Immature natural killer cell (primary cell): ENCODE measurements around the gene CD5L. TPM values are rescaled to one million over a fixed set of nuclear protein-coding genes. Genes with fewer than 3 reads are reported as not detected.

Experiments used
- DNase-seq, 3 donors: peaks; one replicate each; pipeline ENCODE4 v3.0.0; 2022; ENCODE audit warnings: mixed read lengths in 1 of 3
- H3K27ac Mint-ChIP-seq, 6 donors: one replicate each; pipeline ENCODE4 v1.8.0; 2020; ENCODE audit warnings: mixed read lengths in 6 of 6, mild to moderate bottlenecking in 5 of 6, inconsistent platforms in 4 of 6, moderate library complexity in 3 of 6
- H3K27me3 Mint-ChIP-seq, 3 donors: one replicate each; pipeline ENCODE4 v1.8.0; 2020 to 2021; ENCODE audit warnings: low read depth in 3 of 3, mild to moderate bottlenecking in 3 of 3, mixed read lengths in 3 of 3, moderate library complexity in 3 of 3, inconsistent platforms in 1 of 3
- H3K36me3 Mint-ChIP-seq, 3 donors: one replicate each; pipeline ENCODE4 v1.8.0; 2020; ENCODE audit warnings: mixed read lengths in 3 of 3, inconsistent platforms in 2 of 3, mild to moderate bottlenecking in 2 of 3
- H3K4me1 Mint-ChIP-seq, 2 donors: one replicate each; pipeline ENCODE4 v1.8.0; 2020; ENCODE audit warnings: inconsistent platforms in 2 of 2, mild to moderate bottlenecking in 2 of 2, mixed read lengths in 2 of 2, moderate library complexity in 1 of 2
- H3K4me3 Mint-ChIP-seq, 5 donors: one replicate each; pipeline ENCODE4 v1.8.0; 2020; ENCODE audit warnings: mild to moderate bottlenecking in 5 of 5, mixed read lengths in 5 of 5, inconsistent platforms in 3 of 5, moderate library complexity in 3 of 5
- H3K9me3 Mint-ChIP-seq, 6 donors: one replicate each; pipeline ENCODE4 v1.8.0; 2020; ENCODE audit warnings: mild to moderate bottlenecking in 6 of 6, mixed read lengths in 6 of 6, inconsistent platforms in 4 of 6, moderate library complexity in 3 of 6
- polyA plus RNA-seq, 3 donors: library from polyadenylated mRNA; unstranded; fragments of 300-500 nt; fragmentation: Illumina TruSeq; gene quantifications; one replicate each; pipeline ENCODE4 v1.2.3, GENCODE V29; 2021

The CD5L gene
- polyA plus RNA-seq, result not detected

- Mint-ChIP-seq H3K36me3 (no peaks in the 10 kb centered on the region), H3K4me3 (no peak within 1 kb of the TSS), H3K27ac (no peak within 1 kb of the TSS), H3K4me1 (no peaks in the 10 kb centered on the region), H3K27me3 (peaks cover 0 to 5% (median 2%) of the 10 kb centered on the region in 3 donors), H3K9me3 (no peaks in the 10 kb centered on the region)
- DNase-seq, result no peak
These were observed at the start of gene CD5L for GRCh38 chr1:157841708-157842107. Gene CD5L (minus strand): TSS chr1:157841808. CDS start chr1:157841701, 107 bp downstream.

- Mint-ChIP-seq H3K4me1 (no peaks in the 10 kb centered on the region), H3K9me3 (no peaks in the 10 kb centered on the region), H3K36me3 (no peaks in the 10 kb centered on the region), H3K27me3 (peaks cover 2 to 6% (median 5%) of the 10 kb centered on the region in 3 donors), H3K4me3 (no peak overlapping the region), H3K27ac (no peak overlapping the region)
- DNase-seq, result no peak
These were observed 41.0 kb upstream of the CD5L start for GRCh38 chr1:157882580-157882979.

GRCh38 chr1:157880621-157881020, 39.0 kb upstream of the CD5L start:
- Mint-ChIP-seq H3K4me3 (no peak overlapping the region), H3K4me1 (no peaks in the 10 kb centered on the region), H3K36me3 (no peaks in the 10 kb centered on the region), H3K9me3 (no peaks in the 10 kb centered on the region), H3K27ac (no peak overlapping the region), H3K27me3 (peaks cover 5 to 7% (median 6%) of the 10 kb centered on the region in 3 donors)
- DNase-seq, result no peak

- peaks cover 4 to 9% (median 6%) of the 10 kb centered on the region in 3 donors for H3K27me3 Mint-ChIP-seq
- H3K4me1 Mint-ChIP-seq, result no peaks in the 10 kb centered on the region
- H3K36me3 Mint-ChIP-seq, result no peaks in the 10 kb centered on the region
- H3K9me3 Mint-ChIP-seq, result no peaks in the 10 kb centered on the region
- DNase-seq, result no peak
- H3K4me3 Mint-ChIP-seq, result no peak overlapping the region
- H3K27ac Mint-ChIP-seq, result no peak overlapping the region
These were observed 36.5 kb upstream of the CD5L start for GRCh38 chr1:157878059-157878458.

GRCh38 chr1:157870490-157870889, 28.9 kb upstream of the CD5L start:
- DNase-seq, result no peak
- H3K36me3 Mint-ChIP-seq, result no peaks in the 10 kb centered on the region
- no peak overlapping the region for H3K27ac Mint-ChIP-seq
- no peak overlapping the region for H3K4me3 Mint-ChIP-seq
- H3K27me3 Mint-ChIP-seq, result peaks cover 0 to 6% (median under 1%) of the 10 kb centered on the region in 3 donors
- H3K9me3 Mint-ChIP-seq, result no peaks in the 10 kb centered on the region
- no peaks in the 10 kb centered on the region for H3K4me1 Mint-ChIP-seq

- Mint-ChIP-seq H3K4me1 (no peaks in the 10 kb centered on the region), H3K27me3 (peaks cover 0 to 3% (median 0%) of the 10 kb centered on the region in 3 donors), H3K9me3 (no peaks in the 10 kb centered on the region), H3K27ac (no peak overlapping the region), H3K36me3 (no peaks in the 10 kb centered on the region), H3K4me3 (no peak overlapping the region)
- DNase-seq, result no peak
These were observed 27.0 kb upstream of the CD5L start for GRCh38 chr1:157868654-157869053.

- H3K9me3 Mint-ChIP-seq, result no peaks in the 10 kb centered on the region
- H3K27me3 Mint-ChIP-seq, result peaks cover 0 to 3% (median 2%) of the 10 kb centered on the region in 3 donors
- H3K27ac Mint-ChIP-seq, result peak overlapping the region in 1 of 6 donors; percentile 25
- no peak overlapping the region for H3K4me3 Mint-ChIP-seq
- no peaks in the 10 kb centered on the region for H3K36me3 Mint-ChIP-seq
- DNase-seq, result no peak
- no peaks in the 10 kb centered on the region for H3K4me1 Mint-ChIP-seq
These were observed 20.8 kb upstream of the CD5L start for GRCh38 chr1:157862114-157863070.

- no peak overlapping the region for H3K27ac Mint-ChIP-seq
- no peak for DNase-seq
- H3K4me3 Mint-ChIP-seq, result no peak overlapping the region
- no peaks in the 10 kb centered on the region for H3K9me3 Mint-ChIP-seq
- H3K4me1 Mint-ChIP-seq, result no peaks in the 10 kb centered on the region
- peaks cover 0 to 4% (median 0%) of the 10 kb centered on the region in 3 donors for H3K27me3 Mint-ChIP-seq
- no peaks in the 10 kb centered on the region for H3K36me3 Mint-ChIP-seq
These were observed 14.9 kb upstream of the CD5L start for GRCh38 chr1:157856538-157856937.

GRCh38 chr1:157852476-157852875, 10.9 kb upstream of the CD5L start:
- Mint-ChIP-seq H3K36me3 (no peaks in the 10 kb centered on the region), H3K9me3 (no peaks in the 10 kb centered on the region), H3K4me3 (no peak overlapping the region), H3K27me3 (peaks cover 0 to 2% (median 0%) of the 10 kb centered on the region in 3 donors), H3K27ac (no peak overlapping the region), H3K4me1 (no peaks in the 10 kb centered on the region)
- DNase-seq, result no peak

GRCh38 chr1:157849229-157849875, 7.7 kb upstream of the CD5L start:
- H3K27me3 Mint-ChIP-seq, result peaks cover 0 to 2% (median 0%) of the 10 kb centered on the region in 3 donors
- no peak overlapping the region for H3K4me3 Mint-ChIP-seq
- peak overlapping the region in 3 of 6 donors; percentile 28 to 63 (median 29) for H3K27ac Mint-ChIP-seq
- no peaks in the 10 kb centered on the region for H3K9me3 Mint-ChIP-seq
- no peaks in the 10 kb centered on the region for H3K36me3 Mint-ChIP-seq
- no peak for DNase-seq
- no peaks in the 10 kb centered on the region for H3K4me1 Mint-ChIP-seq

GRCh38 chr1:157844089-157844830, 2.7 kb upstream of the CD5L start:
- peaks cover 0 to 5% (median 2%) of the 10 kb centered on the region in 3 donors for H3K27me3 Mint-ChIP-seq
- H3K36me3 Mint-ChIP-seq, result no peaks in the 10 kb centered on the region
- H3K4me1 Mint-ChIP-seq, result no peaks in the 10 kb centered on the region
- no peak for DNase-seq
- H3K9me3 Mint-ChIP-seq, result no peaks in the 10 kb centered on the region
- H3K4me3 Mint-ChIP-seq, result no peak overlapping the region
- no peak overlapping the region for H3K27ac Mint-ChIP-seq

GRCh38 chr1:157842939-157843338, 1.3 kb upstream of the CD5L start:
- DNase-seq, result no peak
- peaks cover 0 to 5% (median 2%) of the 10 kb centered on the region in 3 donors for H3K27me3 Mint-ChIP-seq
- no peak overlapping the region for H3K27ac Mint-ChIP-seq
- H3K4me1 Mint-ChIP-seq, result no peaks in the 10 kb centered on the region
- H3K36me3 Mint-ChIP-seq, result no peaks in the 10 kb centered on the region
- H3K4me3 Mint-ChIP-seq, result no peak overlapping the region
- no peaks in the 10 kb centered on the region for H3K9me3 Mint-ChIP-seq

GRCh38 chr1:157838966-157839365, 2.6 kb downstream of the CD5L start:
- Mint-ChIP-seq H3K27me3 (peaks cover 5% of the 10 kb centered on the region in 3 donors), H3K4me1 (no peaks in the 10 kb centered on the region), H3K27ac (no peak overlapping the region), H3K36me3 (no peaks in the 10 kb centered on the region), H3K4me3 (no peak overlapping the region), H3K9me3 (no peaks in the 10 kb centered on the region)
- no peak for DNase-seq

- no peak overlapping the region for H3K27ac Mint-ChIP-seq
- no peaks in the 10 kb centered on the region for H3K36me3 Mint-ChIP-seq
- peaks cover 0 to 8% (median 4%) of the 10 kb centered on the region in 3 donors for H3K27me3 Mint-ChIP-seq
- no peaks in the 10 kb centered on the region for H3K9me3 Mint-ChIP-seq
- H3K4me3 Mint-ChIP-seq, result no peak overlapping the region
- no peak for DNase-seq
- no peaks in the 10 kb centered on the region for H3K4me1 Mint-ChIP-seq
These were observed 7.2 kb downstream of the CD5L start for GRCh38 chr1:157834430-157834829.
